ENCODE data around the gene GRK6. TPM values are rescaled to one million over a fixed set of nuclear protein-coding genes. Genes with fewer than 3 reads are reported as not detected.

The GRK6 gene
- total RNA-seq, 2 donors from 2014 or later = 27.3 to 33.3 TPM

DNA sequence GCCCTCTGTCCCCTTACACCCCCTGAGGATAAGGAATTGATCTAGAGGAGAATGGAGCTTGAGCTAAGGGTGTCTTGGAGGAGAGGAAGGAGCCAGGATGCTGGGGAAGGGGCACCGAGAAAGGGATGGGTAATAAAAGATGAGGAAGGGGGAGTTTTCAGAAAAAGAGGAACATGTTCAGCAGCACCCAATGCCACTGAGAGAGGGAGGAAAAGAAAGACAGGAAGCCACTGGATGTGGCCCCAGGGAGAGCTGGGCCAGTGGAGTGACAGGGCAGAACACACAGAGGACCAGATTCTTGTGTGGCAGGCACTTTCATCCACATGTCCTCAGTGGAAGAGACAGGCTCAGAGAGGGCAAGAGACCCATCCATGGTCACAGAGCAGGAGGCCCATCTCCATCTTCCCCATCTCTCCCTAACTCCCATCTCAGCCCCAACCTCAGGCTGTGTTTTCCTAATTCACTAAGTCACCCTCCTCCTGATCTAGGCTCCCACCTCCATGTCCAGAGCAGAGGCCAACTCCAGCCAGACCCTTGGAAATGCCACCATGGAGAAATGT is 33.2 kb upstream of the GRK6 start:
- no peak for ATAC-seq (ENCODE audit: insufficient number of reproducible peaks, low FRiP score, low read depth)

GRCh38 chr5:177393990-177394389 is 32.5 kb upstream of the GRK6 start:
- Histone ChIP-seq H3K9me3 (no peaks in the 10 kb centered on the region), H3K27me3 (replicated peaks; ENCODE audit: insufficient read depth) (no peaks in the 10 kb centered on the region), H3K27ac (no peak overlapping the region), H3K36me3 (no peaks in the 10 kb centered on the region), H3K4me3 (no peak overlapping the region), H3K4me1 (ENCODE audit: control insufficient read depth in 1 of 2, low read depth in 2 of 2) (no peaks in the 10 kb centered on the region)
- no peak for TF ChIP-seq CTCF (IDR thresholded peaks at IDR 0.05)
- DNase-seq (ENCODE audit: low spot score) (no peak), ATAC-seq (ENCODE audit: insufficient number of reproducible peaks, low FRiP score, low read depth) (no peak)

More for the DNA sequence above, 33.2 kb upstream of the GRK6 start:
- no peak overlapping the region for H3K4me3 ChIP-seq
- TF ChIP-seq CTCF (IDR thresholded peaks at IDR 0.05) = no peak
- no peaks in the 10 kb centered on the region for H3K27me3 ChIP-seq (replicated peaks; ENCODE audit: insufficient read depth)
- no peak for DNase-seq (ENCODE audit: low spot score)
- no peaks in the 10 kb centered on the region for H3K9me3 ChIP-seq
- H3K4me1 ChIP-seq (ENCODE audit: control insufficient read depth in 1 of 2, low read depth in 2 of 2) = no peaks in the 10 kb centered on the region
- H3K27ac ChIP-seq = no peak overlapping the region
- no peaks in the 10 kb centered on the region for H3K36me3 ChIP-seq

GRCh38 chr5:177396078-177396477 is 30.4 kb upstream of the GRK6 start:
- Histone ChIP-seq H3K4me1 (ENCODE audit: control insufficient read depth in 1 of 2, low read depth in 2 of 2) (peaks cover 0 to 11% of the 10 kb centered on the region in 2 donors), H3K4me3 (no peak overlapping the region), H3K27me3 (replicated peaks; ENCODE audit: insufficient read depth) (peaks cover 18% of the 10 kb centered on the region), H3K27ac (no peak overlapping the region), H3K9me3 (no peaks in the 10 kb centered on the region), H3K36me3 (no peaks in the 10 kb centered on the region)
- TF ChIP-seq CTCF (IDR thresholded peaks at IDR 0.05) = no peak
- no peak for ATAC-seq (ENCODE audit: insufficient number of reproducible peaks, low FRiP score, low read depth)
- no peak for DNase-seq (ENCODE audit: low spot score)

DNA sequence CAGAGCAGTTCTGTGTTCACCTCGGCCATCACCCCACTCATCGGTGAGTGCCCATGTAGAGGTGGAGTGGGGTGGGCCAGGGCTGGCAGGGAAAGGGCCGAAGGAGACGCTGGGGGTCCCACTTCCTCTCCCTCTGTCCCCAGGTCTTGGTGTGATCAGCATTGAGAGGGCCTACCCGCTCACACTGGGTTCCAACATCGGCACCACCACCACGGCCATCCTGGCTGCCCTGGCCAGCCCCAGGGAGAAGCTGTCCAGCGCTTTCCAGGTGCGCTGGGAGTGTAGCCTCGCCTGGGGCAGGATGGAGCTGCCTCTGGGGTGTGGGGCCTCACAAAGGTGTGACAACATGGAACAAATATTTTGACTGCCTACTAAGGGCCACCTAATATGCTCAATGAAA is 29.7 kb upstream of the GRK6 start:
- Histone ChIP-seq H3K4me3 (no peak overlapping the region), H3K36me3 (no peaks in the 10 kb centered on the region), H3K27ac (no peak overlapping the region), H3K4me1 (ENCODE audit: control insufficient read depth in 1 of 2, low read depth in 2 of 2) (peaks cover 0 to 11% of the 10 kb centered on the region in 2 donors), H3K9me3 (no peaks in the 10 kb centered on the region), H3K27me3 (replicated peaks; ENCODE audit: insufficient read depth) (peaks cover 26% of the 10 kb centered on the region)
- ATAC-seq (ENCODE audit: insufficient number of reproducible peaks, low FRiP score, low read depth) (no peak), DNase-seq (ENCODE audit: low spot score) (no peak)
- TF ChIP-seq CTCF (IDR thresholded peaks at IDR 0.05) = no peak

GRCh38 chr5:177397875-177398390 is 28.5 kb upstream of the GRK6 start:
- H3K4me3 ChIP-seq = no peak overlapping the region
- H3K4me1 ChIP-seq (ENCODE audit: control insufficient read depth in 1 of 2, low read depth in 2 of 2) = peaks cover 6 to 20% of the 10 kb centered on the region in 2 donors
- DNase-seq (ENCODE audit: low spot score) (no peak), ATAC-seq (ENCODE audit: insufficient number of reproducible peaks, low FRiP score, low read depth) (no peak)
- no peaks in the 10 kb centered on the region for H3K36me3 ChIP-seq
- TF ChIP-seq CTCF (IDR thresholded peaks at IDR 0.05) = no peak
- H3K27me3 ChIP-seq (replicated peaks; ENCODE audit: insufficient read depth) = peaks cover 32% of the 10 kb centered on the region
- H3K27ac ChIP-seq = no peak overlapping the region
- H3K9me3 ChIP-seq = no peaks in the 10 kb centered on the region

Measured in thoracic aorta (tissue), 2 donors.